Left colon (tissue), 2 donors: Measurements from ENCODE around the gene SLC30A5. TPM values are rescaled to one million over a fixed set of nuclear protein-coding genes. Genes with fewer than 3 reads are reported as not detected.

ENCODE experiments used
- ATAC-seq: fragments of 200-7000 bp; cut with Tn5 transposase; one replicate; pipeline ENCODE4 v1.9.1; 2020; ENCODE audit warnings: mild to moderate bottlenecking, moderate library complexity
- DNase-seq, 2 donors: peaks; one replicate each; pipeline ENCODE4 v3.0.0-alpha.2; 2020
- intact Hi-C, 2 donors: fragments of 100-400 bp; cut with DNase I in 1 of 2; cut with micrococcal nuclease in 1 of 2; formaldehyde crosslinking; loops; one replicate each; pipeline versions ENCODE4 v1.11.2 to v1.14.0; 2022; cut with DNase I, micrococcal nuclease
- total RNA-seq, 2 donors: library from RNA; stranded (reverse); fragmentation: NEBNext Ultra II Directional; extraction: Animal tissue kit (Norgen Biotek cat#: 25700); gene quantifications; one replicate each; pipeline ENCODE4 v1.2.1, GENCODE V29; 2021
- donor health status: DM: no; HTN: no; CAD: no.
- donor health status: DM: yes; HTN: yes; CAD: no.

Gene SLC30A5
- total RNA-seq, 2 donors from 2014 or later = 47.1 to 48.2 TPM

DNA sequence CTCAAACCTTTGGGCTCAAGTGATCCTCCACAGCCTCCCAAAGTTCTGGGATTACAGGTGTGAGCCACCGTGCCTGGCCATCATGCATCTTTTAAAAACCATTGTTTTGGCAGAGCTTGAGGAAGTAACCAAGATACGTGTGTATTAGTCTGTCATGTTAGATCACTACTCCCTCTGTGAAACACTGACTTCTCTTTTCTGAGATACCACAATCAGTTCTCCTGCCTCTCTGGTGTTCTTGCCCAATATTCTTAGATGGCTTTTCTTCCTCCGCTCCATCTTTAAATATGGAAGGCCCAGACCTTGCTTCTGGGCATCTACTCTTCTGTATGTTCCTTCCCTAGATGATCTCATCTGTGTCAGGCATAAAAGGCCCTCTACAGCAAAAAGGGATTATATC lies 58.9 kb downstream of the SLC30A5 start:
- ATAC-seq = no peak
- DNase-seq = no peak
- intact Hi-C loops = no loop called here

DNA sequence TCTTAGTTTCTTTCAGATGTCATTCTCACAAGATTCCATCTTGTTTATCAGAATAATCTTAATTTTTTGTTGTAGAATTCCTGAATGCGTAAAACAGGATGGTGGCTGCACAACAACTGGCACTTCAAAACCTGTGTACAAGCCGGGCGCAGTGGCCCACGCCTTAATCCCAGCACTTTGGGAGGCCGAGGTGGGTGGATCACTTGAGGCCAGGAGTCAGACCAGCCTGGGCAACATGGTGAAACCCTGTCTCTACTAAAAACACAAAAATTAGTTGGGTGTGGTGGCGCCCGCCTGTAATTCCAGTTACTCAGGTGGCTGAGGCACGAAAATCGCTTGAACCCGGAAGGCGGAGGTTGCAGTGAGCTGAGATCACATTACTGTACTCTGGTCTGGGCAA lies 62.6 kb downstream of the SLC30A5 start:
- intact Hi-C loops = no loop called here
- DNase-seq (no peak), ATAC-seq (no peak)

DNA sequence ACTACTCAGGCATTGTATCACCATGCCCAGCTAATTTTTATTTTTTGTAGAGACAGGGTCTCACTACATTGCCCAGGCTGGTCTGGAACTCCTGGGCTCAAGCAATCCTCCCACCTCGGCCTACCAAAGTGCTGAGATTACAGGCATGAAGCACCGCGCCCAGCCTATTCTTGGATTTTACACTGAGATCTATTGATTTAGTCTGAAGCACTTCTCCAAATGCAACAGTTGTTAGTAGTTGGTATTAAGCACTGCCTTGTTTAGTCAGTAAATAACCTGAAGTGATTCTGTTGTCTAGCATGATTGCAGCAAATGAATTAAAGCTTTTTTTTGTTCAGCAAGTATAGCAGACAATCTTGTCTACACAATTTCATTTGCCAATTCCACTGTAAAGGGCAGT lies 64.2 kb downstream of the SLC30A5 start:
- intact Hi-C loops = no loop called here
- ATAC-seq (no peak), DNase-seq (no peak)

DNA sequence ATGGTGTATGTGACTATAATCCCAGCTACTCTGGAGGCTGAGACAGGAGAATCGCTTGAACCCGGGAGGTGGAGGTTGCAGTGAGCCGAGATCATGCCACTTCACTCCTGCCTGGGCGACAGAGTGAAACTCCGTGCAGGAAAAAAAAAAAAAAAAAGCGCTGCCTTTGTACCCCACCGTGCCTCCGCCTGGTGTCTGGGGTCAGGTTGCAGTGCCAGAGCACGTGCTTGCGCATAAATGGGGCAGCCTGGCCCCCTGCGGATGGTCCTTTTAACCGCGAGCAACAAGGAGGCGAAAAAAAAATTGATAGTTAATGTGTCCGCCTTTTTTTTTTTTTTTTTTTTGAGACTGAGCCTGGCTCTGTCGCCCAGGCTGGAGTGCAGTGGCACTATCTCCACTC lies 66.8 kb downstream of the SLC30A5 start:
- DNase-seq (no peak), ATAC-seq (no peak)
- intact Hi-C loops = no loop called here

DNA sequence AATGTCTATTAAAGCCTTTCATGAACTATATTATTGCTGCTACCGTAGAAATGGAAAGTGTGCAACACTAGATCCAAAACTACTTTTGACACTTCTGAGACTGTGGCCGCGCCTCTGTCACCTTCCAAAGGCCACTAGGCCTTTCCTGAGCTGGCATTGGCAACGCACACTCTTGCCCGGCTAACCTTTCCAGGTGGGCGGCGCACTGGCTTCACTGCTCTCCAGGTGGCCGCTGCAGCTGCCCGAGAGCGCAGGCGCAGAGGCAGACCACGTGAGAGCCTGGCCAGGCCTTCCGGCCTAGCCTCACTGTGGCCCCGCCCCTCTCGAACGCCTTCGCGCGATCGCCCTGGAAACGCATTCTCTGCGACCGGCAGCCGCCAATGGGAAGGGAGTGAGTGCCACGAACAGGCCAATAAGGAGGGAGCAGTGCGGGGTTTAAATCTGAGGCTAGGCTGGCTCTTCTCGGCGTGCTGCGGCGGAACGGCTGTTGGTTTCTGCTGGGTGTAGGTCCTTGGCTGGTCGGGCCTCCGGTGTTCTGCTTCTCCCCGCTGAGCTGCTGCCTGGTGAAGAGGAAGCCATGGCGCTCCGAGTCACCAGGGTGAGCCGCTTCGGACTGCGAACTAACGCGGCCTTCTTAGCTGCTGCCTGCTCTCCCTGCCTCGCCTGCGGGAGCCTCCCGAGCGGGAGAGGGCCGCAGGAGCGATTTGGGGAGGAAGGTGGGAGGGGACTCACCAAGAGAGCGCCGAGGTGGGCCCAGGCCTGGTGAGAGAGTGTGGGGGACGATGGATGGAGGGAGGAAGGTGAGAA lies 73.1 kb downstream of the SLC30A5 start, which contains the start of gene CCNB1:
CCNB1 (plus strand) TSS at position 465 of the 807 bp plus-strand sequence; CDS start at position 578, 113 bp downstream.
- intact Hi-C loops = no loop called here
- DNase-seq (peak; percentile 98 to 99), ATAC-seq (peak; percentile 100)

DNA sequence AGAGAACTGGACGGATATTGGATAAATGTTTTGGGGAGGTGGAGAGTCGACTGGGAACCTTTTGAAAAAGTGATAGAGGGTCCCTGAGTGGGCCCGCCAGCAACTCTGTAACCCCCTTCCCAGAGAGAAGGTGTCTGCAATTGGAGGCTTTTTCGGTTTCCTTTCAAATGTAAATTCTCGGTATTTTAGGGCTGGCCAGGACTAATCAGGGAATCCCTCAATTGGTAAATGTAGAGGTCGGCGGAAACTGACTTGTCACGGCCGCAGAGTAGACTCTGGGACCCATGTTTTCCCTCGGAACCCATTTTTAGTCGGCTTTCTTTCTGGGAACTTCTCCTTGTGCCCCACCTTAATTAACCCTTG lies 73.7 kb downstream of the SLC30A5 start:
- no peak for DNase-seq
- intact Hi-C loops = no loop called here

DNA sequence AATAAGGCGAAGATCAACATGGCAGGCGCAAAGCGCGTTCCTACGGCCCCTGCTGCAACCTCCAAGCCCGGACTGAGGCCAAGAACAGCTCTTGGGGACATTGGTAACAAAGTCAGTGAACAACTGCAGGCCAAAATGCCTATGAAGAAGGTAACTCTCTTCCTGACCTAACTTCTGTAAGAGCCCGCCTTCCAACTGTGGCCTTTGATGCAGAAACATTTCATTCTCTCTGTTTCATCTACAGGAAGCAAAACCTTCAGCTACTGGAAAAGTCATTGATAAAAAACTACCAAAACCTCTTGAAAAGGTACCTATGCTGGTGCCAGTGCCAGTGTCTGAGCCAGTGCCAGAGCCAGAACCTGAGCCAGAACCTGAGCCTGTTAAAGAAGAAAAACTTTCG lies 74.1 kb downstream of the SLC30A5 start:
- DNase-seq (no peak), ATAC-seq (no peak)
- intact Hi-C loops = no loop called here

More for the DNA sequence above, 73.7 kb downstream of the SLC30A5 start:
- no peak for ATAC-seq

DNA sequence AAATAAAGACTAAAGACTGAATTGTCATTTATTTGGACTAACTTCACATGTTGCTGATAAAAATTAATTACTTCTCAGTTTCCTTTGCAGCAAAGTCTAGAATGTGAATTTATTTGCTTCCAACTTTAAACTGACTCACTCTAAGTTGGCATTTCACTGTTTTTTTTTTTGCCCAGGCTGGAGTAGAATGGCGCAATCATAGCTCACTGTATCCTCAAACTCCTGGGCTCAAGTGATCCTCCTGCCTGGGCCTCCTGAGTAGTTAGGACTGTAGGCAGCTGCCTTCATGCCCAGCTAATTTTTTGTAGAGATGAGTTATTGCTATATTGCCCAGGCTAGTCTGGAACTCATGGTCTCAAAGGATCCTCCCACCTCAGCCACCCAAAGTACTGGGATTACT lies 76.7 kb downstream of the SLC30A5 start:
- DNase-seq = no peak
- intact Hi-C loops = no loop called here
- ATAC-seq = no peak

DNA sequence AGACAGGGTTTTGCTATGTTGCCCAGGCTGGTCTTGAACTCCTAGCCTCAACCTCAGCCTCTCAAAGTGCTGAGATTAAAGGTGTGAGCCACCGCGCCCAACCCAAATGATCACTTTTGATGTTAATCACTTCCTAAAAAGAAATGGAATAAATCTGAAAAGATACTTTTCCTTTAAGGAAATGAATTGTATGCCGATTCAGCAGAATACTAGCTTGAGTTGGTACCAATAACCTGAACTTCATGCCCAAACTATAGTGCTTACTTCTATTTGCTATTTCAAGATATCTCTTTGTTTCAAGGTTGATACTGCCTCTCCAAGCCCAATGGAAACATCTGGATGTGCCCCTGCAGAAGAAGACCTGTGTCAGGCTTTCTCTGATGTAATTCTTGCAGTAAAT lies 77.2 kb downstream of the SLC30A5 start:
- intact Hi-C loops = no loop called here
- ATAC-seq = no peak

More for the DNA sequence above, 77.2 kb downstream of the SLC30A5 start:
- DNase-seq = no peak

Other genes starting within 250 kb of the SLC30A5 start
- 10 to 100 TPM; 13.2 to 28.3 TPM for gene CCNB1, start 73.1 kb downstream of the SLC30A5 start, total RNA-seq
- gene CENPH, start 95.6 kb downstream of the SLC30A5 start, total RNA-seq = 1 to 10 TPM; 3.0 to 5.0 TPM
- 10 to 100 TPM; 22.1 to 25.2 TPM for gene CDK7, start 140.9 kb downstream of the SLC30A5 start, total RNA-seq
- 10 to 100 TPM; 20.3 to 26.3 TPM for gene CCDC125, start 238.8 kb downstream of the SLC30A5 start, total RNA-seq